GM12873 (cell line): ENCODE results near the gene ASB16.

Experiments
- TF ChIP-seq, protein P1 (sequence below): IDR thresholded peaks from 2 replicates; pipeline ENCODE4 v1.5.1; 2012; ENCODE audit warnings: low read depth, mild to moderate bottlenecking, moderate library complexity, low read length, control low read depth; ENCODE audit not compliant: insufficient read depth; ENCODE audit errors: missing control alignments

The ASB16 gene

DNA sequence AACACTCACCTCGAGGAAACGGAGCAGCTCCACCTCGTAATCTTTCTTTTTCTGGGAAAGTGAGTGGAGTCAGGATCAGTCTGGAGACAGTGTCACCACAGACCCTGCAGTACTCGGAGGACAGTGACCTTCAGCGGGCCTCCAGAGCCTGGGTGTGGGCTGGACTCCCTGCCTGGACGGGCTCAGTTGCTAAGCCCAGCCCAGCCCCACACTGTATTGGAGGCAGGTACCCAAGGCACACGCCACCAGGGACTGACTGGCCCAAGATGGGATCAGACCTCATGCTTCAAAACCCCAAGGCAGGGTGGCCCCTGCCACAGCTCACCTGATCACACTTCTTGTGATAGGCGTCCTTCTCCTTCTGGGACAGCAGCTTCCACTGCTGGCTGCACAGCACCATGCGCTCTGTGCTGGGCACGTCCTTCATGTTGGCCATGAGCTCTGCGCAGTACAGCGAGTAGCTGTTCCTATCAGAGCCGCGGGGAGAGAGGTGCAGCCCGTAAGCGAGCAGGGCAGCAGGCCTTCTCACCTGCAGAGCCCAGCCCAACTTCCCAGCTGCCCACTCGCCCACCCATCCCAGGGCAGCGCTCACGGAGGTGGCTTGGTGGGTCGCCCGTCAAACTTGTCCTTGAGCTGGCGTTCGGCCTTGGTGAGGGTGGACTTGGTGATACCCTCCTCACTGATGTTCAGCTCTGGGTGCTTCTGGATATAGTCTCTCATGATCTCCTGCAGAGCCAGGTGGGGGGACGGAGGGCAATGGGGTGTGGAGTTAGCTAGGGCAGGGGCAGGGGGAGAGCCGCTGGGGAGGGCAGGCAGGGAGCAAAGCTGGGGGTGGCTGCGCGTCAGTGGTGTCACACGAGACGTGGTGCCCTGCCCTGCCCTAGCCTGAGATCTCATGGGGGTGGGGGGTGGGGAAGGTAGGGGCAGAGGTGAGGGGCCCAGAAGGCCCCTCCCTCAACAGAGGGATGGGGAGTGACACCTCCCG, 41.1 kb downstream of the ASB16 start:
- TF ChIP-seq, protein P1, sequence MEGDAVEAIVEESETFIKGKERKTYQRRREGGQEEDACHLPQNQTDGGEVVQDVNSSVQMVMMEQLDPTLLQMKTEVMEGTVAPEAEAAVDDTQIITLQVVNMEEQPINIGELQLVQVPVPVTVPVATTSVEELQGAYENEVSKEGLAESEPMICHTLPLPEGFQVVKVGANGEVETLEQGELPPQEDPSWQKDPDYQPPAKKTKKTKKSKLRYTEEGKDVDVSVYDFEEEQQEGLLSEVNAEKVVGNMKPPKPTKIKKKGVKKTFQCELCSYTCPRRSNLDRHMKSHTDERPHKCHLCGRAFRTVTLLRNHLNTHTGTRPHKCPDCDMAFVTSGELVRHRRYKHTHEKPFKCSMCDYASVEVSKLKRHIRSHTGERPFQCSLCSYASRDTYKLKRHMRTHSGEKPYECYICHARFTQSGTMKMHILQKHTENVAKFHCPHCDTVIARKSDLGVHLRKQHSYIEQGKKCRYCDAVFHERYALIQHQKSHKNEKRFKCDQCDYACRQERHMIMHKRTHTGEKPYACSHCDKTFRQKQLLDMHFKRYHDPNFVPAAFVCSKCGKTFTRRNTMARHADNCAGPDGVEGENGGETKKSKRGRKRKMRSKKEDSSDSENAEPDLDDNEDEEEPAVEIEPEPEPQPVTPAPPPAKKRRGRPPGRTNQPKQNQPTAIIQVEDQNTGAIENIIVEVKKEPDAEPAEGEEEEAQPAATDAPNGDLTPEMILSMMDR = no peak

GRCh38 chr17:44212507-44213402, 42.3 kb downstream of the ASB16 start:
- TF ChIP-seq, protein P1 = no peak

DNA sequence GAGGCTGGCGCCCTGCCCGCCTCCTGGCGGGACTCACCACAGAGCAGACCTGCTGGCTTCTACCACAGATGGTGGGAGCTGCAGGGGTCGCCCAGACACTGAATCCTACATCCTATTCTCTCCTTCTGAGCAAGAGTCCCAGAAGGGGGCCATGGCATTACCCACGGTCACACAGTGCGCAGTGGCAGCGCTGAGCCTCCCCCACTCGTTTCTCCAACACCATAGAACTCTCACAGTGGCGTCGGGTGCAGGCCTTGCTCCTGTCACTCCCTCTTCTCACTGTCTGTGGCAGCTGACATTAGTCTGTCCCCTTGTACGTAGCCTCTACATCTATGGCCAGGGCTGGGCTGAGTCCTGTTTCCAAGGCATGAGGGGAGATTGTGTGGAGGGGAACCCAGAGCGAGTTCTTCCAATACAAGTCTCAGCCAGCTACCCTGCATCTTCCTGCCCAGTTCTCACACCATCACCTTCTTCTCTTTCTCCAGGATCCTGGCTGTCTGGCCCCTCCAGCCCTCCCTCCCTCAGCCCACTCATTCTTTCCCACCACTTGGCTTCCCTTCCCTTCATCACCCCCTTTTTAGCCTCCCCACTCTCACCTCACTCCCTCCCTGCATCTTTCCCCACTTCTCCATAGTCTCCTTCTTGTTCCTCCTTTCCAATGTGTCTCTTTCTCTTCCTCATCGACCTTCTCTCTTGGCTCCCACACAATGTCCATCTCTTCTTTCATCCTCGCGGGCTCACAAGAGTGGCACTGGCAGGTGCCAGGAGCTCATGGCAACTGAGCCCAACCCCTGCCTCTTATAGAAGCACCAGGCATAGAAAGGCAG, 43.1 kb downstream of the ASB16 start:
- TF ChIP-seq, protein P1 = no peak

- TF ChIP-seq, protein P1 = no peak
Observed at GRCh38 chr17:44214230-44214494, 43.7 kb downstream of the ASB16 start.

DNA sequence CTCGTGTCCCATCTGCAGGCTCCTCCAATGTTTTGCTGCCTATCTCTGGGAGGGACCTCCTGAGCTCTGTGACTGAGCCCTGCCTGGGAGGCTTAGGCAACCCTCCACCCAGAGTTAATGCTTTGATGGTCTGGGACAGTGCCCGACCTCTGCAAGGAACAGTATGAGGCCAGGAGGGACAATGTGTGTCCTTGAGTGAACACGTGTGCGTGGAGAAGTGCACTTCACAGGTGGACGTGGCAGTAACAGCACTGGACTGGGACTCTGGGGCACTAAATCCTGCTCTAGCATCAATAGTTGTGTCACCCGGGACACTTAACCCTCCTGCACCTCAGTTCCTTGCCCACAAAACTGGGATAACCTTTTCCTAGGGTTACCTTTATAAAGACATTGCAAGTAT, 44.4 kb downstream of the ASB16 start:
- TF ChIP-seq, protein P1 = no peak

DNA sequence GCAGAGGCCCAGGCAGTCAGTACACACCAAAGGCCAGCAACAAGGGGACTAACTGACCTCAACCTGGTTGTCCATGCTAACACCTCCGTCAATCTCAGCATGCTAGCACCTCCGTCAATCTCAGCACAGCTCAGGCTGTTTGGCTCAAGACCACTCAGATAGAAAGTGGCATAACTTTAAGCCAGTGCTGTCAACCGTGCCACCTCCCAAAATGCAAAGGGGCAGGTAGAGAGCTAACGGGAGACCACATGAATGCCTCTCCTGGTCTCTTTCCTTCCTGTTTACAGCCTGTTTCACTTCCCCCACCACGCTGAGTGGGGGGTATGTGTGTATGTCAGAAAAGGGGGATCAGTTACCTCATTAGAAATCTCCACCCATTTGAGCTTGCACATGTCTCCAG, 45.7 kb downstream of the ASB16 start:
- TF ChIP-seq, protein P1 = no peak
